D721Med (cell line): ENCODE data around the gene IMPG2.

ENCODE experiments used
- DNase-seq: peaks from one replicate; pipeline ENCODE4 v3.0.0; 2011; ENCODE audit warnings: low spot score; ENCODE audit not compliant: insufficient read length
- FAIRE-seq: peaks from 2 replicates; lab custom pipeline; 2011; peaks lifted over from hg19 to GRCh38; lab: Jason Lieb, UNC
- CTCF ChIP-seq: IDR thresholded peaks from 2 replicates; pipeline ENCODE4 v1.5.1; 2012; ENCODE audit warnings: mild to moderate bottlenecking, control low read depth; ENCODE audit not compliant: insufficient read depth; ENCODE audit errors: missing control alignments

The IMPG2 gene

GRCh38 chr3:101320475-101320874 is at the start of gene IMPG2:
TSS of gene IMPG2 (minus strand) at chr3:101320575. CDS start at chr3:101320372, 203 bp downstream.
- peak; percentile 73 for FAIRE-seq
- no peak for TF ChIP-seq CTCF
- DNase-seq = no peak

GRCh38 chr3:101362406-101362805 is 42.0 kb upstream of the IMPG2 start:
- FAIRE-seq (no peak), DNase-seq (no peak)
- TF ChIP-seq CTCF = no peak

- DNase-seq = no peak
- TF ChIP-seq CTCF = no peak
- FAIRE-seq = no peak
Measured at GRCh38 chr3:101351829-101352228, 31.5 kb upstream of the IMPG2 start.

GRCh38 chr3:101340591-101340990 is 20.2 kb upstream of the IMPG2 start:
- DNase-seq = no peak
- TF ChIP-seq CTCF = no peak
- no peak for FAIRE-seq

- no peak for TF ChIP-seq CTCF
- DNase-seq (no peak), FAIRE-seq (no peak)
Measured at GRCh38 chr3:101333883-101334282, 13.5 kb upstream of the IMPG2 start.

- no peak for TF ChIP-seq CTCF
- FAIRE-seq (no peak), DNase-seq (no peak)
Measured at GRCh38 chr3:101329016-101329673, 8.8 kb upstream of the IMPG2 start.

GRCh38 chr3:101325393-101326134 is 5.2 kb upstream of the IMPG2 start:
- DNase-seq (no peak), FAIRE-seq (peak; percentile 53)
- TF ChIP-seq CTCF = no peak
